ENCODE data around the gene LIMCH1.

LIMCH1 gene

GRCh38 chr4:41569961-41570360 is 32.0 kb downstream of the LIMCH1 start:
- DNase-seq: no peak

- DNase-seq: no peak
Measured at GRCh38 chr4:41571422-41571821, 33.5 kb downstream of the LIMCH1 start.

- no peak for DNase-seq
Measured at GRCh38 chr4:41572516-41572915, 34.6 kb downstream of the LIMCH1 start.

- no peak for DNase-seq
Measured at GRCh38 chr4:41572956-41573355, 35.0 kb downstream of the LIMCH1 start.

- DNase-seq: no peak
Measured at GRCh38 chr4:41573502-41574001, 35.6 kb downstream of the LIMCH1 start.

GRCh38 chr4:41575207-41575606 is 37.2 kb downstream of the LIMCH1 start:
- DNase-seq: no peak

GRCh38 chr4:41575665-41576064 is 37.7 kb downstream of the LIMCH1 start:
- no peak for DNase-seq

GRCh38 chr4:41579043-41579442 is 41.1 kb downstream of the LIMCH1 start:
- DNase-seq: no peak

- DNase-seq: no peak
Measured at GRCh38 chr4:41579526-41579925, 41.6 kb downstream of the LIMCH1 start.

- DNase-seq: no peak
Measured at GRCh38 chr4:41580007-41580406, 42.0 kb downstream of the LIMCH1 start.

- DNase-seq: no peak
Measured at GRCh38 chr4:41586675-41587225, 48.8 kb downstream of the LIMCH1 start.

- no peak for DNase-seq
Measured at GRCh38 chr4:41587286-41587685, 49.3 kb downstream of the LIMCH1 start.

- DNase-seq: peak; percentile 23
Measured at GRCh38 chr4:41590591-41590990, 52.6 kb downstream of the LIMCH1 start.

- DNase-seq: no peak
Measured at GRCh38 chr4:41594432-41594831, 56.5 kb downstream of the LIMCH1 start.

GRCh38 chr4:41597494-41597893 is 59.5 kb downstream of the LIMCH1 start:
- DNase-seq: no peak

- no peak for DNase-seq
Measured at GRCh38 chr4:41598580-41598979, 60.6 kb downstream of the LIMCH1 start.

- no peak for DNase-seq
Measured at GRCh38 chr4:41599192-41599786, 61.3 kb downstream of the LIMCH1 start.

GRCh38 chr4:41600243-41600912 is 62.4 kb downstream of the LIMCH1 start:
- no peak for DNase-seq

- DNase-seq: no peak
Measured at GRCh38 chr4:41601025-41601424, 63.1 kb downstream of the LIMCH1 start.

- DNase-seq: no peak
Measured at GRCh38 chr4:41602113-41602512, 64.2 kb downstream of the LIMCH1 start.

- DNase-seq: no peak
Measured at GRCh38 chr4:41602886-41603498, 65.0 kb downstream of the LIMCH1 start.

- no peak for DNase-seq
Measured at GRCh38 chr4:41609851-41610250, 71.9 kb downstream of the LIMCH1 start.

GRCh38 chr4:41610474-41610873 is 72.5 kb downstream of the LIMCH1 start:
- DNase-seq: no peak
